Panc1 (cell line): ENCODE results near the gene DEFB108B.
"Not testable (repeated sequence)": the region's sequence is repeated elsewhere in the genome, so short reads cannot be mapped to it uniquely, and the experiment has no call there.

Experiments used
- POLR2AphosphoS5 ChIP-seq: IDR thresholded peaks from 2 replicates; pipeline ENCODE4 v1.6.1; 2012; ENCODE audit warnings: mild to moderate bottlenecking, low read depth, low read length, moderate library complexity
- TF ChIP-seq, protein P1 (sequence below), 2 experiments: IDR thresholded peaks; 2 replicates each; pipeline ENCODE4 v1.6.1; 2011 to 2012; ENCODE audit warnings: low read depth in 2 of 2, control low read depth in 1 of 2, low read length in 1 of 2, mild to moderate bottlenecking in 1 of 2, moderate library complexity in 1 of 2; ENCODE audit not compliant: insufficient read depth in 1 of 2
- TF ChIP-seq, protein P2 (sequence below): fragments of 450-650 bp; IDR thresholded peaks from 2 replicates; pipeline ENCODE4 v1.5.1; 2017; ENCODE audit warnings: mild to moderate bottlenecking

DNA sequence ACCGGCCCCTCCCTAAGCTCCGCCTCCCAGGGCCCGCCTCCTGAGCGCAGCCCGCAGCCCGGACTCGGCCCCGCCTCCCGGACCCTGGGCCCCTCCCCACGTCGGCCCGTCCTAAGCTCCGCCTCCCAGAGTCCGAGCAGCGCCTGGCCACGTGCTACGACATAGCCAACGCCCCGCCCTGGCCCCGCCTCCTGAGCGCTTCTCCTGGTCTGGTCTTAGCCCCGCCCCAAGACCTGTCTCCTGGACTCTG is 46.2 kb upstream of the DEFB108B start:
- TF ChIP-seq, protein P1, sequence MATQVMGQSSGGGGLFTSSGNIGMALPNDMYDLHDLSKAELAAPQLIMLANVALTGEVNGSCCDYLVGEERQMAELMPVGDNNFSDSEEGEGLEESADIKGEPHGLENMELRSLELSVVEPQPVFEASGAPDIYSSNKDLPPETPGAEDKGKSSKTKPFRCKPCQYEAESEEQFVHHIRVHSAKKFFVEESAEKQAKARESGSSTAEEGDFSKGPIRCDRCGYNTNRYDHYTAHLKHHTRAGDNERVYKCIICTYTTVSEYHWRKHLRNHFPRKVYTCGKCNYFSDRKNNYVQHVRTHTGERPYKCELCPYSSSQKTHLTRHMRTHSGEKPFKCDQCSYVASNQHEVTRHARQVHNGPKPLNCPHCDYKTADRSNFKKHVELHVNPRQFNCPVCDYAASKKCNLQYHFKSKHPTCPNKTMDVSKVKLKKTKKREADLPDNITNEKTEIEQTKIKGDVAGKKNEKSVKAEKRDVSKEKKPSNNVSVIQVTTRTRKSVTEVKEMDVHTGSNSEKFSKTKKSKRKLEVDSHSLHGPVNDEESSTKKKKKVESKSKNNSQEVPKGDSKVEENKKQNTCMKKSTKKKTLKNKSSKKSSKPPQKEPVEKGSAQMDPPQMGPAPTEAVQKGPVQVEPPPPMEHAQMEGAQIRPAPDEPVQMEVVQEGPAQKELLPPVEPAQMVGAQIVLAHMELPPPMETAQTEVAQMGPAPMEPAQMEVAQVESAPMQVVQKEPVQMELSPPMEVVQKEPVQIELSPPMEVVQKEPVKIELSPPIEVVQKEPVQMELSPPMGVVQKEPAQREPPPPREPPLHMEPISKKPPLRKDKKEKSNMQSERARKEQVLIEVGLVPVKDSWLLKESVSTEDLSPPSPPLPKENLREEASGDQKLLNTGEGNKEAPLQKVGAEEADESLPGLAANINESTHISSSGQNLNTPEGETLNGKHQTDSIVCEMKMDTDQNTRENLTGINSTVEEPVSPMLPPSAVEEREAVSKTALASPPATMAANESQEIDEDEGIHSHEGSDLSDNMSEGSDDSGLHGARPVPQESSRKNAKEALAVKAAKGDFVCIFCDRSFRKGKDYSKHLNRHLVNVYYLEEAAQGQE (IDR thresholded peaks at IDR 0.05; ENCODE audit: insufficient read depth in 1 of 2, low read depth in 2 of 2, low read length in 1 of 2) = not testable (repeated sequence)
- TF ChIP-seq, protein P2, sequence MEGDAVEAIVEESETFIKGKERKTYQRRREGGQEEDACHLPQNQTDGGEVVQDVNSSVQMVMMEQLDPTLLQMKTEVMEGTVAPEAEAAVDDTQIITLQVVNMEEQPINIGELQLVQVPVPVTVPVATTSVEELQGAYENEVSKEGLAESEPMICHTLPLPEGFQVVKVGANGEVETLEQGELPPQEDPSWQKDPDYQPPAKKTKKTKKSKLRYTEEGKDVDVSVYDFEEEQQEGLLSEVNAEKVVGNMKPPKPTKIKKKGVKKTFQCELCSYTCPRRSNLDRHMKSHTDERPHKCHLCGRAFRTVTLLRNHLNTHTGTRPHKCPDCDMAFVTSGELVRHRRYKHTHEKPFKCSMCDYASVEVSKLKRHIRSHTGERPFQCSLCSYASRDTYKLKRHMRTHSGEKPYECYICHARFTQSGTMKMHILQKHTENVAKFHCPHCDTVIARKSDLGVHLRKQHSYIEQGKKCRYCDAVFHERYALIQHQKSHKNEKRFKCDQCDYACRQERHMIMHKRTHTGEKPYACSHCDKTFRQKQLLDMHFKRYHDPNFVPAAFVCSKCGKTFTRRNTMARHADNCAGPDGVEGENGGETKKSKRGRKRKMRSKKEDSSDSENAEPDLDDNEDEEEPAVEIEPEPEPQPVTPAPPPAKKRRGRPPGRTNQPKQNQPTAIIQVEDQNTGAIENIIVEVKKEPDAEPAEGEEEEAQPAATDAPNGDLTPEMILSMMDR = not testable (repeated sequence)
- not testable (repeated sequence) for TF ChIP-seq POLR2AphosphoS5
